K562 (cell line): ENCODE results near the gene ERGIC3. TPM values are rescaled to one million over a fixed set of nuclear protein-coding genes. Genes with fewer than 3 reads are reported as not detected.

ENCODE experiments used
- BRD4 ChIP-seq: fragments of 200-600 bp; sonication (generic); IDR thresholded peaks from 2 replicates; pipeline ENCODE4 v1.6.1; 2017; ENCODE audit warnings: inconsistent platforms
- CBFB ChIP-seq: sonication (generic); formaldehyde crosslinking; IDR thresholded peaks from 2 replicates; pipeline ENCODE4 v1.4.0; 2020; ENCODE audit warnings: mild to moderate bottlenecking, missing genetic modification reagents
- CHD2 ChIP-seq: IDR thresholded peaks from 2 replicates; pipeline ENCODE4 v1.6.1; 2011; ENCODE audit warnings: low read depth, low read length
- ETS1 ChIP-seq: conservative IDR thresholded peaks from 2 replicates; pipeline ENCODE4 v1.6.1; 2011; ENCODE audit warnings: low read depth, mild to moderate bottlenecking, low read length; ENCODE audit not compliant: control insufficient read depth
- EZH2 ChIP-seq: IDR thresholded peaks from 2 replicates; pipeline ENCODE4 v1.6.1; 2012; ENCODE audit warnings: low read depth, mild to moderate bottlenecking, inconsistent platforms, low read length, borderline replicate concordance
- FOXP1 ChIP-seq: sonication (generic); formaldehyde crosslinking; IDR thresholded peaks from 2 replicates; pipeline ENCODE4 v1.8.0; 2022; ENCODE audit warnings: mild to moderate bottlenecking, missing genetic modification reagents
- GTF2F1 ChIP-seq: IDR thresholded peaks from 2 replicates; pipeline ENCODE4 v1.6.1; 2011; ENCODE audit warnings: low read depth, low read length, improper control_type of control experiment
- HES1 ChIP-seq: fragments of 450-650 bp; IDR thresholded peaks from 2 replicates; pipeline ENCODE4 v1.6.1; 2016; ENCODE audit warnings: low read depth, mild to moderate bottlenecking, moderate library complexity
- LEF1 ChIP-seq: fragments of 450-650 bp; IDR thresholded peaks from 2 replicates; pipeline ENCODE4 v1.6.1; 2016; ENCODE audit warnings: mild to moderate bottlenecking
- MCM5 ChIP-seq: fragments of 450-650 bp; IDR thresholded peaks from 2 replicates; pipeline ENCODE4 v1.6.1; 2016; ENCODE audit warnings: low read depth
- NR3C1 ChIP-seq: sonication (generic); formaldehyde crosslinking; IDR thresholded peaks from 2 replicates; pipeline ENCODE4 v1.8.1; 2022; ENCODE audit warnings: missing genetic modification reagents
- PHF8 ChIP-seq: fragments of 200-600 bp; sonication (generic); IDR thresholded peaks from 2 replicates; pipeline ENCODE4 v1.6.1; 2012; ENCODE audit warnings: mixed run types, mild to moderate bottlenecking, inconsistent platforms, low read length, moderate library complexity, borderline replicate concordance
- POLR3A ChIP-seq: IDR thresholded peaks from 2 replicates; pipeline ENCODE4 v1.6.1; 2011; ENCODE audit warnings: borderline replicate concordance, mild to moderate bottlenecking, moderate library complexity; ENCODE audit not compliant: insufficient read length, insufficient read depth; ENCODE audit errors: extremely low read depth
- PPARD ChIP-seq: fragments of 250-450 bp; sonication (Bioruptor Pico); IDR thresholded peaks from 2 replicates; pipeline ENCODE4 v1.8.0; 2022; ENCODE audit warnings: inconsistent platforms, mild to moderate bottlenecking, moderate library complexity
- PRMT5 ChIP-seq: sonication (generic); formaldehyde crosslinking; IDR thresholded peaks from 2 replicates; pipeline ENCODE4 v1.5.0; 2020; ENCODE audit warnings: missing genetic modification reagents
- PURB ChIP-seq: sonication (generic); formaldehyde crosslinking; IDR thresholded peaks from 2 replicates; pipeline ENCODE4 v1.9.0; 2021; ENCODE audit warnings: low read depth, mild to moderate bottlenecking, missing genetic modification reagents
- PYGO2 ChIP-seq: fragments of 450-650 bp; IDR thresholded peaks from 2 replicates; pipeline ENCODE4 v1.6.1; 2016; ENCODE audit warnings: mild to moderate bottlenecking, missing genetic modification characterization, moderate library complexity, missing compliant biosample characterization
- RAD51 ChIP-seq: fragments of 450-650 bp; IDR thresholded peaks from 2 replicates; pipeline ENCODE4 v1.7.1; 2016; ENCODE audit warnings: low read depth, mild to moderate bottlenecking, borderline replicate concordance
- RFX5 ChIP-seq: IDR thresholded peaks from 2 replicates; pipeline ENCODE4 v1.6.1; 2011; ENCODE audit warnings: low read depth, mild to moderate bottlenecking, improper control_type of control experiment, low read length
- RNF2 ChIP-seq: sonication (generic); IDR thresholded peaks from 2 replicates; pipeline ENCODE4 v1.6.1; 2016
- SAP30 ChIP-seq: fragments of 200-600 bp; sonication (generic); IDR thresholded peaks from 2 replicates; pipeline ENCODE4 v1.6.1; 2012; ENCODE audit warnings: borderline replicate concordance, low read depth, mild to moderate bottlenecking, moderate library complexity, low read length, control low read depth, inconsistent platforms; ENCODE audit not compliant: insufficient read depth, poor library complexity, severe bottlenecking
- SFPQ ChIP-seq: fragments of 200-400 bp; formaldehyde crosslinking; IDR thresholded peaks from 2 replicates; pipeline ENCODE4 v1.6.1; 2017; ENCODE audit warnings: mild to moderate bottlenecking, low read depth, low read length, moderate library complexity
- TAF9B ChIP-seq: fragments of 450-650 bp; IDR thresholded peaks from 2 replicates; pipeline ENCODE4 v1.6.1; 2018; ENCODE audit warnings: mild to moderate bottlenecking; ENCODE audit not compliant: partially characterized antibody
- TFAM ChIP-seq: fragments of 250-450 bp; sonication (Bioruptor Pico); conservative IDR thresholded peaks from 2 replicates; pipeline ENCODE4 v1.5.0; 2021; ENCODE audit warnings: mild to moderate bottlenecking, moderate library complexity
- ZKSCAN8 ChIP-seq: fragments of 200-800 bp; sonication (Bioruptor generic); IDR thresholded peaks from 2 replicates; pipeline ENCODE4 v1.6.1; 2016; ENCODE audit warnings: missing genetic modification characterization, missing compliant biosample characterization
- ZNF41 ChIP-seq: fragments of 250-450 bp; sonication (Bioruptor Pico); conservative IDR thresholded peaks from 2 replicates; pipeline ENCODE4 v1.4.0; 2020; ENCODE audit warnings: mild to moderate bottlenecking
- polyA plus RNA-seq, 8 experiments: library from polyadenylated mRNA; depleted of rRNA in 4 of 8; stranded (reverse) in 5 of 8; unstranded in 3 of 8; fragments of >200 nt; fragmentation: Nextera tagmentation in 2 of 8; fragmentation: Illumina TruSeq in 1 of 8; extraction: Ambion mirVana in 2 of 8; extraction: Trizol in 1 of 8; gene quantifications; 2 replicates each; pipeline versions ENCODE4 v1.2.1 to v1.2.3, GENCODE V29; 2011 to 2014; ENCODE audit warnings: inconsistent platforms in 1 of 8, missing spikeins in 1 of 8
- total RNA-seq, 7 experiments: library from RNA; depleted of rRNA in 6 of 7; stranded (reverse); fragments of >200 nt in 6 of 7; fragmentation: Illumina TruSeq in 2 of 7; extraction: Trizol in 2 of 7; gene quantifications; 2 replicates each; pipeline versions ENCODE4 v1.2.1 to v1.2.3, GENCODE V29; 2011 to 2021; ENCODE audit warnings: low replicate concordance in 1 of 7

The ERGIC3 gene
- total and polyA plus RNA-seq, 9 of the 15 experiments (the other 6 are each of a cell fraction or from before 2014, with no cell fraction given) = 121 to 278 (median 184) TPM

GRCh38 chr20:35600993-35601973 lies 59.4 kb downstream of the ERGIC3 start (continued):
- no peak for TF ChIP-seq ZNF41 (CRISPR knock-in tag)
- TF ChIP-seq TAF9B = no peak
- no peak for TF ChIP-seq BRD4
- TF ChIP-seq TFAM = no peak
- TF ChIP-seq MCM5 = no peak
- TF ChIP-seq RFX5 = no peak
- TF ChIP-seq HES1 = peak; percentile 60; the same call in 1 of the 2 replicates
- TF ChIP-seq SFPQ = no peak
- no peak for TF ChIP-seq POLR3A
- peak; percentile 89 for TF ChIP-seq CBFB
- no peak for TF ChIP-seq PURB (CRISPR knock-in tag)
- TF ChIP-seq RNF2 = peak; percentile 95
- no peak for TF ChIP-seq ZKSCAN8 (CRISPR knock-in tag)
- TF ChIP-seq SAP30 = no peak
- no peak for TF ChIP-seq PPARD (CRISPR knock-in tag)
- peak; percentile 90 for TF ChIP-seq NR3C1 (CRISPR knock-in tag)
- no peak for TF ChIP-seq RAD51
- TF ChIP-seq PRMT5 (CRISPR knock-in tag) = no peak
- no peak for TF ChIP-seq PHF8
- TF ChIP-seq GTF2F1 = no peak
- no peak for TF ChIP-seq LEF1
- TF ChIP-seq PYGO2 (tag) = no peak
- TF ChIP-seq FOXP1 = peak; percentile 95
- TF ChIP-seq CHD2 = no peak
- 0 out of 2 replicates have a peak, but pooled peaks have one; percentile 33 for TF ChIP-seq ETS1
- no peak for TF ChIP-seq EZH2
